K562 (cell line): ENCODE data around the gene ANO2. TPM values are rescaled to one million over a fixed set of nuclear protein-coding genes. Genes with fewer than 3 reads are reported as not detected.

Experiments
- ATAC-seq: fragments of 200-7000 bp; cut with Tn5 transposase; 3 replicates; pipeline ENCODE4 v1.9.1; 2020; ENCODE audit warnings: moderate library complexity
- BruUV-seq: library from RNA; stranded (reverse); fragments of 400-500 nt; replicated peaks from 2 replicates; lab custom pipeline; 2021; lab: Mats Ljungman, UMichigan
- CTCF ChIA-PET: fragments of 300-600 bp; formaldehyde crosslinking; extraction: SDS; loops from one replicate; lab custom pipeline; 2021; ENCODE audit warnings: low intra/inter-chr PET ratio; lab: Yijun Ruan, JAX
- POLR2A ChIA-PET: fragments of 300-600, 350-650 bp; sonication (Branson Sonifier 250); formaldehyde crosslinking; extraction: SDS; loops from one replicate; lab custom pipeline; 2021; ENCODE audit warnings: antibody characterized with exemption, inconsistent platforms; lab: Yijun Ruan, JAX
- DNase-seq, 4 experiments: peaks; one replicate each; pipeline versions ENCODE4 v3.0.0 to v3.0.0-alpha.2; 2011 to 2018; ENCODE audit warnings: low spot score in 3 of 4, mixed read lengths in 3 of 4; ENCODE audit errors: extremely low read depth in 1 of 4
- FAIRE-seq: peaks from 2 replicates; lab custom pipeline; 2011; peaks lifted over from hg19 to GRCh38; lab: Jason Lieb, UNC
- H2AFZ ChIP-seq: 2 replicates; pipeline ENCODE4 v1.6.0; 2011; ENCODE audit warnings: low read depth, low read length, control low read depth, inconsistent platforms
- H3K27ac ChIP-seq: fragments of 200-600 bp; 3 replicates; pipeline ENCODE4 v1.8.0; 2011; ENCODE audit warnings: low read depth, mild to moderate bottlenecking, control low read depth, inconsistent platforms, low read length, moderate library complexity, mixed read lengths; ENCODE audit errors: extremely low read depth
- H3K27me3 ChIP-seq, 2 experiments: fragments of 300-600 bp in 1 of 2; 2 replicates in 1 of 2; 3 replicates in 1 of 2; pipeline versions ENCODE4 v1.6.0 to v1.8.0; 2011; ENCODE audit warnings: inconsistent platforms in 2 of 2, low read length in 2 of 2, mild to moderate bottlenecking in 1 of 2, mixed read lengths in 1 of 2, moderate library complexity in 1 of 2; ENCODE audit not compliant: control insufficient read depth in 2 of 2, insufficient read depth in 2 of 2
- H3K36me3 ChIP-seq: fragments of 300-600 bp; 3 replicates; pipeline ENCODE4 v1.8.0; 2011; ENCODE audit warnings: mild to moderate bottlenecking, low read length, inconsistent platforms; ENCODE audit not compliant: control insufficient read depth, insufficient read depth
- H3K4me1 ChIP-seq, 2 experiments: fragments of 200-600 bp in 1 of 2; replicated peaks in 1 of 2; 2 replicates in 1 of 2; 3 replicates in 1 of 2; pipeline versions ENCODE4 v1.5.1 to v1.8.0; 2011; ENCODE audit warnings: inconsistent platforms in 2 of 2, low read length in 2 of 2, mild to moderate bottlenecking in 1 of 2, mixed read lengths in 1 of 2, moderate library complexity in 1 of 2; ENCODE audit not compliant: control insufficient read depth in 2 of 2, insufficient read depth in 2 of 2
- H3K4me2 ChIP-seq: 2 replicates; pipeline ENCODE4 v1.6.1; 2011; ENCODE audit warnings: low read length, control low read depth, inconsistent platforms, mixed read lengths; ENCODE audit not compliant: insufficient read depth
- H3K4me3 ChIP-seq: fragments of 200-600 bp; sonication (generic), shearing (Covaris generic); 2 replicates; pipeline ENCODE4 v1.5.1; 2016; ENCODE audit warnings: control low read depth, inconsistent platforms
- H3K79me2 ChIP-seq: fragments of 200-600 bp; 3 replicates; pipeline ENCODE4 v1.8.0; 2011; ENCODE audit warnings: low read length, inconsistent platforms; ENCODE audit not compliant: control insufficient read depth, insufficient read depth
- H3K9ac ChIP-seq, 2 experiments: 2 replicates each; pipeline versions ENCODE4 v1.6.0 to v1.6.1; 2011; ENCODE audit warnings: low read depth in 2 of 2, low read length in 2 of 2, control low read depth in 1 of 2, inconsistent platforms in 1 of 2, mild to moderate bottlenecking in 1 of 2, mixed read lengths in 1 of 2; ENCODE audit not compliant: insufficient read depth in 1 of 2
- H3K9me1 ChIP-seq: one replicate; pipeline ENCODE4 v1.6.0; 2011; ENCODE audit warnings: inconsistent platforms, mild to moderate bottlenecking, low read length, moderate library complexity; ENCODE audit not compliant: control insufficient read depth, insufficient read depth
- H3K9me3 ChIP-seq: replicated peaks from 2 replicates; pipeline ENCODE4 v1.5.1; 2011; ENCODE audit warnings: low read depth, low read length, inconsistent platforms; ENCODE audit not compliant: control insufficient read depth, insufficient read depth
- H4K20me1 ChIP-seq: replicated peaks from 2 replicates; pipeline ENCODE4 v1.6.1; 2011; ENCODE audit warnings: low read length, inconsistent platforms, mixed read lengths; ENCODE audit not compliant: control insufficient read depth, insufficient read depth
- BHLHE40 ChIP-seq: IDR thresholded peaks from 2 replicates; pipeline ENCODE4 v1.6.1; 2011; ENCODE audit warnings: low read length, improper control_type of control experiment
- CBFA2T3 ChIP-seq: fragments of 450-650 bp; IDR thresholded peaks from 2 replicates; pipeline ENCODE4 v1.6.1; 2017
- GATAD2B ChIP-seq: fragments of 450-650 bp; IDR thresholded peaks from 2 replicates; pipeline ENCODE4 v1.6.1; 2017; ENCODE audit warnings: mild to moderate bottlenecking, borderline replicate concordance
- HNRNPH1 ChIP-seq: fragments of 200-400 bp; formaldehyde crosslinking; optimal IDR thresholded peaks from 2 replicates; pipeline ENCODE3; 2017; ENCODE audit warnings: low read depth, mild to moderate bottlenecking, low read length, moderate library complexity
- MTA3 ChIP-seq: fragments of 450-650 bp; formaldehyde crosslinking; IDR thresholded peaks from 2 replicates; pipeline ENCODE4 v1.6.1; 2017; ENCODE audit warnings: mild to moderate bottlenecking, borderline replicate concordance
- RFX5 ChIP-seq: IDR thresholded peaks from 2 replicates; pipeline ENCODE4 v1.6.1; 2011; ENCODE audit warnings: low read depth, mild to moderate bottlenecking, improper control_type of control experiment, low read length
- STAT5B ChIP-seq: fragments of 250-450 bp; sonication (Bioruptor Pico); IDR thresholded peaks from 2 replicates; pipeline ENCODE4 v1.8.0; 2021; ENCODE audit warnings: mild to moderate bottlenecking, inconsistent platforms
- U2AF1 ChIP-seq: fragments of 200-400 bp; formaldehyde crosslinking; optimal IDR thresholded peaks from 2 replicates; pipeline ENCODE3; 2017; ENCODE audit warnings: mild to moderate bottlenecking, low read depth, low read length, moderate library complexity
- ZBTB11 ChIP-seq, 3 experiments: fragments of 200-800 bp in 1 of 3; fragments of 250-450 bp in 1 of 3; fragments of 450-650 bp in 1 of 3; sonication (Bioruptor Pico) in 1 of 3; sonication (Bioruptor generic) in 1 of 3; formaldehyde crosslinking in 1 of 3; IDR thresholded peaks; 2 replicates each; pipeline versions ENCODE4 v1.6.1 to v1.8.0; 2016 to 2022; ENCODE audit warnings: mild to moderate bottlenecking in 2 of 3, missing genetic modification characterization in 2 of 3, missing compliant biosample characterization in 1 of 3, moderate library complexity in 1 of 3
- ZNF217 ChIP-seq: sonication (generic); formaldehyde crosslinking; IDR thresholded peaks from 2 replicates; pipeline ENCODE4 v1.8.0; 2022; ENCODE audit warnings: mild to moderate bottlenecking, missing genetic modification reagents
- WGBS: fragments of 100-300 bp; shearing (Covaris generic); methylation state at CpG from one replicate; pipeline ENCODE4 v1.1.6; 2016; ENCODE audit warnings: low coverage, mixed read lengths; ENCODE audit not compliant: insufficient coverage; ENCODE audit errors: missing lambda C conversion rate; 5-methylcytosine and 5-hydroxymethylcytosine counted together
- in situ Hi-C: fragments of 300-500 bp; cut with MboI; formaldehyde crosslinking; loops from 4 replicates; pipeline ENCODE4 v1.15.0; 2018; ENCODE audit warnings: inconsistent platforms, mixed read lengths
- intact Hi-C: fragments of 100-400 bp; cut with micrococcal nuclease; formaldehyde crosslinking; loops from 2 replicates; pipeline ENCODE4 v1.14.2; 2022
- polyA plus RNA-seq, 8 experiments: library from polyadenylated mRNA; depleted of rRNA in 4 of 8; stranded (reverse) in 5 of 8; unstranded in 3 of 8; fragments of >200 nt; fragmentation: Nextera tagmentation in 2 of 8; fragmentation: Illumina TruSeq in 1 of 8; extraction: Ambion mirVana in 2 of 8; extraction: Trizol in 1 of 8; gene quantifications; 2 replicates each; pipeline versions ENCODE4 v1.2.1 to v1.2.3, GENCODE V29; 2011 to 2014; ENCODE audit warnings: inconsistent platforms in 1 of 8, missing spikeins in 1 of 8
- total RNA-seq, 7 experiments: library from RNA; depleted of rRNA in 6 of 7; stranded (reverse); fragments of >200 nt in 6 of 7; fragmentation: Illumina TruSeq in 2 of 7; extraction: Trizol in 2 of 7; gene quantifications; 2 replicates each; pipeline versions ENCODE4 v1.2.1 to v1.2.3, GENCODE V29; 2011 to 2021; ENCODE audit warnings: low replicate concordance in 1 of 7
- TF ChIP-seq, protein P1 (sequence below): sonication (generic); formaldehyde crosslinking; IDR thresholded peaks from 2 replicates; pipeline ENCODE4 v1.9.0; 2022; ENCODE audit warnings: mild to moderate bottlenecking, missing genetic modification reagents

ANO2 gene
- total and polyA plus RNA-seq, 9 of the 15 experiments (the other 6 are each of a cell fraction or from before 2014, with no cell fraction given): 0.64 TPM; not detected in 8

- no peak overlapping the region for H3K4me3 ChIP-seq
- no peak overlapping the region for H3K4me2 ChIP-seq
- ATAC-seq (no peak), FAIRE-seq (no peak), DNase-seq (no peak)
- in situ Hi-C loops: no loop called here
- no peak overlapping the region for H3K9ac ChIP-seq
- H3K9me1 ChIP-seq: no peaks in the 10 kb centered on the region
- H3K27me3 ChIP-seq: no peaks in the 10 kb centered on the region
- intact Hi-C loops: no loop called here
- ChIA-PET CTCF (no interaction called here), POLR2A (no interaction called here)
- H4K20me1 ChIP-seq: no peaks in the 10 kb centered on the region
- TF ChIP-seq HNRNPH1 (no peak), GATAD2B (no peak), ZBTB11 (CRISPR knock-in tag; IDR thresholded peaks at IDR 0.05) (no peak), MTA3 (no peak), BHLHE40 (no peak), U2AF1 (no peak), RFX5 (no peak), ZNF217 (CRISPR knock-in tag) (no peak), STAT5B (CRISPR knock-in tag) (no peak), CBFA2T3 (no peak)
- TF ChIP-seq, protein P1, sequence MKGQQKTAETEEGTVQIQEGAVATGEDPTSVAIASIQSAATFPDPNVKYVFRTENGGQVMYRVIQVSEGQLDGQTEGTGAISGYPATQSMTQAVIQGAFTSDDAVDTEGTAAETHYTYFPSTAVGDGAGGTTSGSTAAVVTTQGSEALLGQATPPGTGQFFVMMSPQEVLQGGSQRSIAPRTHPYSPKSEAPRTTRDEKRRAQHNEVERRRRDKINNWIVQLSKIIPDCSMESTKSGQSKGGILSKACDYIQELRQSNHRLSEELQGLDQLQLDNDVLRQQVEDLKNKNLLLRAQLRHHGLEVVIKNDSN: no peak
- no peak overlapping the region for H3K27ac ChIP-seq
- no TSS peak for BruUV-seq
- WGBS: 13% methylated on average over 1 of the region's 1 CpG
- H3K36me3 ChIP-seq: no peaks in the 10 kb centered on the region
- H3K79me2 ChIP-seq: no peaks in the 10 kb centered on the region
- H3K9me3 ChIP-seq: no peaks in the 10 kb centered on the region
- H2AFZ ChIP-seq: no peak overlapping the region
- H3K4me1 ChIP-seq: peaks cover 2 to 7% of the 10 kb centered on the region in 2 experiments; a peak in 2 of 5 replicates
Measured at GRCh38 chr12:5614256-5614655, 330.8 kb downstream of the ANO2 start.
